AG20443 (cell line): Measurements from ENCODE around the gene EFNA5.
A peak's percentile ranks its signal among the peaks of the same experiment; 100 is the strongest.
"Not testable (repeated sequence)": the region's sequence is repeated elsewhere in the genome, so short reads cannot be mapped to it uniquely, and the experiment has no call there.

Source experiments
- DNase-seq: peaks from one replicate; pipeline ENCODE4 v3.0.0; 2012; ENCODE audit warnings: low spot score, mixed read lengths

EFNA5 gene

GRCh38 chr5:107365320-107366109 is 305.2 kb downstream of the EFNA5 start:
- no peak for DNase-seq

- no peak for DNase-seq
These were observed 306.1 kb downstream of the EFNA5 start for GRCh38 chr5:107364443-107365319.

GRCh38 chr5:107363768-107364167 is 307.0 kb downstream of the EFNA5 start:
- no peak for DNase-seq

- peak; percentile 23 for DNase-seq
These were observed 308.8 kb downstream of the EFNA5 start for GRCh38 chr5:107361945-107362344.

GRCh38 chr5:107359916-107360234 is 310.9 kb downstream of the EFNA5 start:
- no peak for DNase-seq

GRCh38 chr5:107359033-107359915 is 311.5 kb downstream of the EFNA5 start:
- DNase-seq = no peak

GRCh38 chr5:107356891-107357290 is 313.8 kb downstream of the EFNA5 start:
- DNase-seq = no peak

GRCh38 chr5:107352576-107352975 is 318.2 kb downstream of the EFNA5 start:
- no peak for DNase-seq

- DNase-seq = not testable (repeated sequence)
These were observed 324.2 kb downstream of the EFNA5 start for GRCh38 chr5:107346580-107346979.

- DNase-seq = no peak
These were observed 328.4 kb downstream of the EFNA5 start for GRCh38 chr5:107342371-107342770.

GRCh38 chr5:107341376-107342084 is 329.2 kb downstream of the EFNA5 start:
- DNase-seq = no peak

- no peak for DNase-seq
These were observed 330.1 kb downstream of the EFNA5 start for GRCh38 chr5:107340631-107341030.

GRCh38 chr5:107338335-107338734 is 332.4 kb downstream of the EFNA5 start:
- DNase-seq = no peak

GRCh38 chr5:107337281-107337680 is 333.5 kb downstream of the EFNA5 start:
- no peak for DNase-seq

- DNase-seq = no peak
These were observed 338.9 kb downstream of the EFNA5 start for GRCh38 chr5:107331882-107332281.

GRCh38 chr5:107331312-107331711 is 339.4 kb downstream of the EFNA5 start:
- DNase-seq = no peak

- DNase-seq = no peak
These were observed 339.8 kb downstream of the EFNA5 start for GRCh38 chr5:107330903-107331302.

GRCh38 chr5:107329850-107330249 is 340.9 kb downstream of the EFNA5 start:
- DNase-seq = no peak
